Memory B cell (primary cell): ENCODE measurements around the gene PPFIA2.
"Not testable (repeated sequence)": the region's sequence is repeated elsewhere in the genome, so short reads cannot be mapped to it uniquely, and the experiment has no call there.

ENCODE experiments used
- ATAC-seq: fragments of 150-1000 bp; cut with Tn5 transposase; 2 replicates; pipeline ENCODE4 v1.10.0; 2021; ENCODE audit warnings: low read depth, mild to moderate bottlenecking, moderate library complexity
- DNase-seq, 2 donors: peaks; one replicate each; pipeline ENCODE4 v3.0.0; 2022; ENCODE audit warnings: low spot score in 2 of 2
- H3K27ac Mint-ChIP-seq: one replicate; pipeline ENCODE4 v1.8.0; 2022; ENCODE audit warnings: mild to moderate bottlenecking, moderate library complexity, mixed read lengths
- H3K27me3 Mint-ChIP-seq: one replicate; pipeline ENCODE4 v1.8.0; 2022; ENCODE audit warnings: mixed read lengths
- H3K36me3 Mint-ChIP-seq: one replicate; pipeline ENCODE4 v1.8.0; 2022; ENCODE audit warnings: mild to moderate bottlenecking, mixed read lengths
- H3K4me1 Mint-ChIP-seq: one replicate; pipeline ENCODE4 v1.8.0; 2022; ENCODE audit warnings: mixed read lengths
- H3K4me3 Mint-ChIP-seq: one replicate; pipeline ENCODE4 v1.8.0; 2022; ENCODE audit warnings: mild to moderate bottlenecking, moderate library complexity, mixed read lengths
- H3K9me3 Mint-ChIP-seq: one replicate; pipeline ENCODE4 v1.8.0; 2022; ENCODE audit warnings: mixed read lengths

PPFIA2 gene

DNA sequence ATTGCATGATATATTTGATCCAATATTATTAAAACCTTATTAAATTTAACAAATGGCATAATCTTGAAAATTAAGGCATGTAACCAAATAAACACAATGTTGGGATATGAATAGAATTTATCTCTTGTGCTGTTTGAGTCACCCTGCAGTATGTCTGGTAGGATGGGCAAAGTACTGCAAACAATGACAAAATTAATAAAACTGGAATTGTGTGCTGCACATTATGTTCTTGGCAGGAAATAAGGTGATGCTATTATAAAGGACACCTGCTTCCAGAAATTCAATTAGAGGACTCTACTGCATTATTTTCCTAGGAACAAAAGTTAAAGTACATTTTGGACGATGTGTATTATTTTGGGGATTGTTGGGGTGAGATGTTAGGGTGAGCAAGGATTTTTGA is 132.7 kb downstream of the PPFIA2 start:
- H3K36me3 Mint-ChIP-seq = no peaks in the 10 kb centered on the region
- H3K9me3 Mint-ChIP-seq = no peaks in the 10 kb centered on the region
- H3K27me3 Mint-ChIP-seq = no peaks in the 10 kb centered on the region

GRCh38 chr12:81617915-81618314 is 141.2 kb downstream of the PPFIA2 start:
- peaks cover 3% of the 10 kb centered on the region for H3K9me3 Mint-ChIP-seq
- DNase-seq = no peak
- H3K4me1 Mint-ChIP-seq = no peaks in the 10 kb centered on the region
- no peak overlapping the region for H3K4me3 Mint-ChIP-seq
- H3K27ac Mint-ChIP-seq = no peak overlapping the region
- ATAC-seq = no peak
- no peaks in the 10 kb centered on the region for H3K27me3 Mint-ChIP-seq
- no peaks in the 10 kb centered on the region for H3K36me3 Mint-ChIP-seq

More for the DNA sequence above, 132.7 kb downstream of the PPFIA2 start:
- Mint-ChIP-seq H3K27ac (no peak overlapping the region), H3K4me1 (no peaks in the 10 kb centered on the region), H3K4me3 (no peak overlapping the region)
- no peak for DNase-seq
- no peak for ATAC-seq

GRCh38 chr12:81615026-81615588 is 144.0 kb downstream of the PPFIA2 start:
- no peak for DNase-seq
- Mint-ChIP-seq H3K9me3 (no peaks in the 10 kb centered on the region), H3K4me3 (no peak overlapping the region), H3K4me1 (no peaks in the 10 kb centered on the region), H3K27ac (no peak overlapping the region), H3K36me3 (no peaks in the 10 kb centered on the region), H3K27me3 (no peaks in the 10 kb centered on the region)
- no peak for ATAC-seq

DNA sequence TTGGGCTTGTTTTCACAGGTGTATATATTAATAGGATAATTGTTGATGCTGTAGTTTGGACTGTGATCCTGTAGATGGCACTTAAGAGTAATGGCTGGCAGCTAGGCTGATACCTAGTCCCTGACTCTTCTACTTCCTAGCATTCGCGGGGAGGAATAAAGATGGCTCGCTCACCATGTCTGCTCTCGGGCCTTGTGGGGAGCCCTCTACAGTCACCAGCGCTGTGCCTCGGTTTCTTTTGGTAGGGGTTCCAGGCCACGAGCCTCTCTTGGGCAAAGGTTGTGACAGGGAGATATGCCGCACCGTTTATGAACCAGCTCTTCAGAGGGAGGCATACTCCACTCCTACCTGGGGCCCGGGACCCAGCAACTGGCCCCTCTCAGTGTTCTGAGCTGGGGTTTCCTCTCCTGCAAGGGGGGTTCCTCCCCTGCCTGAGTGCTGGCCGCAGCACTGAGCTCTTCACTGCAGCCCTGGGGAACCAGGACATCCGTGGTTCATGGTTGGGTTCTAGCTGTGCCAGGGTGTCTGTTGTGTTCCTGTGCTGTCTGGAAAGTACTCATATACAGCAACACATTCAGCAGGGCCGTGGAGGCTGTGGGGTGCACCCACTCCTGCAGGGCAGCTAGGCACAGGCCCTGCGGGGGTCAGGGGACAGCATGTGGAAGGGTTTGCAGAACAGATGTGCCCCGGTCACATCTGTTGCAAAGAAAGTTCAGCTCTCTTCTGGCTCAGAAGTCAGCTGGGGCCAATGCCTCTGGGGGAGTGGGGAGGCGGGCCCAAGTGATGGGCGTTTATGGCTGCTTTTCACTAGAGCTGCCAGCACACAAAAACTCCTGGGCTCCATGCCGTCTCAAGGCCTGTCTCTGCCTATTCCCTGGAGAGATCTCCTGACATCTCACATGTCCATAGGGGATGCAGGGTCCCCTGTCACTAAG is 147.9 kb downstream of the PPFIA2 start:
- no peaks in the 10 kb centered on the region for H3K4me1 Mint-ChIP-seq
- ATAC-seq = no peak
- H3K27me3 Mint-ChIP-seq = no peaks in the 10 kb centered on the region
- no peak overlapping the region for H3K4me3 Mint-ChIP-seq
- DNase-seq = no peak
- H3K27ac Mint-ChIP-seq = no peak overlapping the region
- H3K36me3 Mint-ChIP-seq = no peaks in the 10 kb centered on the region
- H3K9me3 Mint-ChIP-seq = no peaks in the 10 kb centered on the region

- no peak overlapping the region for H3K27ac Mint-ChIP-seq
- H3K27me3 Mint-ChIP-seq = no peaks in the 10 kb centered on the region
- H3K4me1 Mint-ChIP-seq = no peaks in the 10 kb centered on the region
- ATAC-seq (no peak), DNase-seq (no peak)
- no peak overlapping the region for H3K4me3 Mint-ChIP-seq
- H3K9me3 Mint-ChIP-seq = no peaks in the 10 kb centered on the region
- no peaks in the 10 kb centered on the region for H3K36me3 Mint-ChIP-seq
Measured at GRCh38 chr12:81597928-81598604, 161.1 kb downstream of the PPFIA2 start.

DNA sequence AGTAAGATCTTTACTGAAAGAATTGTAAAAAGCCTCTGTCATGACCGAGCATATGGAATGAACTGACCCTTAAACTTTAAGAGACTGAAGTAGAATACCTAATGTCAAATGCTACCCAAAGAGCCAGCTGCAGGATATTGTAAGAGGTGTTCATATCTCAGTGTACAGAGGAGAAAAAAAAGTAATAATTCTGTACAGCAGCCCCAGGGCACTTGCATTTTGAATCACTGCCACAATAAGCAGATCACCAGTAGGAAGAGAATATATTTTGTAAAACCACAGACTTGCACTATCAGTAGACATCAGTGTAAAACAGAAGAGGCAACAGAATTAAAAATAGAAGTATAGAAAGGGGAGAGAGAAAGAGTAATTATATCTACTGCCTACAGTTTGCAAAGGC is 162.6 kb downstream of the PPFIA2 start:
- H3K27ac Mint-ChIP-seq = no peak overlapping the region
- DNase-seq (no peak), ATAC-seq (no peak)
- no peaks in the 10 kb centered on the region for H3K27me3 Mint-ChIP-seq
- no peaks in the 10 kb centered on the region for H3K36me3 Mint-ChIP-seq
- H3K4me1 Mint-ChIP-seq = no peaks in the 10 kb centered on the region
- H3K9me3 Mint-ChIP-seq = no peaks in the 10 kb centered on the region
- H3K4me3 Mint-ChIP-seq = no peak overlapping the region

DNA sequence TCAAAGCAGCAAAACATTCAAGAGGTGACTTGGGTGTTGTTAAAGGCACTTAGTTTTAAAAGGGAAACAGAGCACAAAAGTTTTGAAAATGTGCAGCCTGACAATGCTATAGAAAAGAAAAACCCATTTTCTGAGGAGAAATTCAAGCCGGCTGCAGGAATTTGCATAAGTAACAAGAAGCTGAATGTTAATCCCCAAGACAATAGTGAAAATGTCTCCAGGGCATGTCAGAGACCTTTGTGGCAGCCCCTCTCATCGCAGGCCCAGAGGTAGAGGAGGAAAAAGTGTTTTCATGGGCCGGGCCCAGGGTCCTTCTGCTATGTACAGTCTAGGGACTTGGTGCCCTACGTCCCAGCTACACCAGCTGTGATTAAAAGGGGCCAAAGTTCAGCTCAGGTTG is 167.9 kb downstream of the PPFIA2 start:
- no peak overlapping the region for H3K4me3 Mint-ChIP-seq
- ATAC-seq (no peak), DNase-seq (no peak)
- H3K27ac Mint-ChIP-seq = no peak overlapping the region
- H3K36me3 Mint-ChIP-seq = no peaks in the 10 kb centered on the region
- no peaks in the 10 kb centered on the region for H3K4me1 Mint-ChIP-seq
- H3K27me3 Mint-ChIP-seq = no peaks in the 10 kb centered on the region
- H3K9me3 Mint-ChIP-seq = peaks cover 6% of the 10 kb centered on the region

DNA sequence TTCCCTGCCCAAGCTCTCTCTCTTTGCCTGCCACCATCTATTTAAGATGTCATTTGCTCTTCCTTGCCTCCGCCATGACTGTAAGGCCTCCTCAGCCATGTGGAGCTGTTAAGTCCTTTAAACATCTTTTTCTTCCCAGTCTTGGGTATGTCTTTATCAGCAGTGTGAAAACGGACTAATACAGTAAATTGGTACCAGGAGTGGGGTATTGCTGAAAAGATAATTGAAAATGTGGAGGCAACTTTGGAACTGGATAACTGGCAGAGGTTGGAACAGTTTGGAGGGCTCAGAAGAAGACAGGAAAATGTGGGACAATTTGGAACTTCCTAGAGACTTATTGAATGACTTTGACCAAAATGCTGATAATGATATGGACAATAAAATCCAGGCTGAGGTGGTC is 168.4 kb downstream of the PPFIA2 start:
- not testable (repeated sequence) for ATAC-seq, H3K27me3 Mint-ChIP-seq, DNase-seq, H3K36me3 Mint-ChIP-seq, H3K27ac Mint-ChIP-seq, H3K9me3 Mint-ChIP-seq, H3K4me1 Mint-ChIP-seq, H3K4me3 Mint-ChIP-seq

DNA sequence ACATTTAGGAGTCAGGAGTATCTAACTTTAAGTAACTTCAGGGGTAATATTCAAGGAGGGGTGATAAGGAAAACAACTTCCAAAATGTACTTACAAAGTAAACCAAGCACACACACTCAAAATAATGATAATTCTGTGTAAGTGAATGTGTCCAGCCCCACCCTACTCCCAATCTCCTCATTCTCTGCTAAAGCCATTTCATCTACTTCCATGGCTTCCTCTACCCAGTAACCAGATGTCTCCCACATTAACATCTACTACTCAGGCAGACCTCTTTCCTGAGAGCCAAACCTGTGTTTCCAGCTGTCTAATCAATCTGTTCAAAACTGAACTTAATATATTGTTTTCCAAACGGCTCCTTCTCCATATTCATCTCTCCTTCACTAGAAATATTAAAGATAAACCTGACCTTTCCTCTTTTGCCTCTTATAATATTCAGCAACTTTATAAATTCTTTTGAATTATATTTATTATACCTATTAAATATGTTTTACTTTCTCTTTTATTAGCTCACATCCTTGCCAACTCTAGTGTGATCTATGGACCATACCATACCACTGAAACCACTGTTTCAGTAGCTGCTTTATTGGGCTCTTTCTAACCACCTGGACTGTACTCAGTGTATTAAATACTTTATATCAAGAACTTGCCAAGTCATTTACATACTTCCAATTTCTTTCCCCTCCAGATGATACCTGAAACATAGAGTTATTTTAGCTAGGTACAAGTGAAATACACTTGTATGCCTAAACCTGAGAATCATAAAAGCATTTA is 170.7 kb downstream of the PPFIA2 start:
- no peak overlapping the region for H3K4me3 Mint-ChIP-seq
- DNase-seq = no peak
- no peaks in the 10 kb centered on the region for H3K36me3 Mint-ChIP-seq
- H3K4me1 Mint-ChIP-seq = no peaks in the 10 kb centered on the region
- peaks cover 6% of the 10 kb centered on the region for H3K9me3 Mint-ChIP-seq
- ATAC-seq = no peak
- H3K27ac Mint-ChIP-seq = no peak overlapping the region
- no peaks in the 10 kb centered on the region for H3K27me3 Mint-ChIP-seq

- DNase-seq = no peak
- ATAC-seq = no peak
- Mint-ChIP-seq H3K4me1 (no peaks in the 10 kb centered on the region), H3K27me3 (no peaks in the 10 kb centered on the region), H3K4me3 (no peak overlapping the region), H3K36me3 (no peaks in the 10 kb centered on the region), H3K9me3 (peaks cover 9% of the 10 kb centered on the region), H3K27ac (no peak overlapping the region)
Measured at GRCh38 chr12:81585787-81586186, 173.4 kb downstream of the PPFIA2 start.

- DNase-seq (no peak), ATAC-seq (no peak)
- Mint-ChIP-seq H3K4me3 (no peak overlapping the region), H3K36me3 (no peaks in the 10 kb centered on the region), H3K9me3 (peaks cover 2% of the 10 kb centered on the region), H3K27me3 (no peaks in the 10 kb centered on the region), H3K4me1 (no peaks in the 10 kb centered on the region), H3K27ac (no peak overlapping the region)
Measured at GRCh38 chr12:81573228-81573627, 185.9 kb downstream of the PPFIA2 start.

GRCh38 chr12:81572411-81572810 is 186.7 kb downstream of the PPFIA2 start:
- H3K4me1 Mint-ChIP-seq = no peaks in the 10 kb centered on the region
- H3K36me3 Mint-ChIP-seq = no peaks in the 10 kb centered on the region
- H3K4me3 Mint-ChIP-seq = no peak overlapping the region
- H3K9me3 Mint-ChIP-seq = peaks cover 2% of the 10 kb centered on the region
- no peak overlapping the region for H3K27ac Mint-ChIP-seq
- ATAC-seq = no peak
- no peak for DNase-seq
- H3K27me3 Mint-ChIP-seq = no peaks in the 10 kb centered on the region

GRCh38 chr12:81570234-81570633 is 188.9 kb downstream of the PPFIA2 start:
- no peak for ATAC-seq
- Mint-ChIP-seq H3K4me1 (no peaks in the 10 kb centered on the region), H3K4me3 (no peak overlapping the region), H3K27ac (no peak overlapping the region), H3K36me3 (no peaks in the 10 kb centered on the region), H3K27me3 (no peaks in the 10 kb centered on the region), H3K9me3 (peaks cover 2% of the 10 kb centered on the region)
- no peak for DNase-seq

GRCh38 chr12:81564237-81564636 is 194.9 kb downstream of the PPFIA2 start:
- Mint-ChIP-seq H3K4me1 (no peaks in the 10 kb centered on the region), H3K27me3 (no peaks in the 10 kb centered on the region), H3K4me3 (no peak overlapping the region), H3K36me3 (no peaks in the 10 kb centered on the region), H3K9me3 (no peaks in the 10 kb centered on the region), H3K27ac (no peak overlapping the region)
- DNase-seq = no peak
- ATAC-seq = no peak
